Activated CD8-positive, alpha-beta memory T cell treated with anti-CD3 and anti-CD28 coated beads, Interleukin-2, amount 50 U/mL, for 4 hours (primary cell): ENCODE data around the gene MOB3B.

Experiments
- DNase-seq: peaks from one replicate; pipeline ENCODE4 v3.0.0-alpha.2; 2020

The MOB3B gene

GRCh38 chr9:27385606-27386322 is 143.8 kb downstream of the MOB3B start:
- no peak for DNase-seq

DNA sequence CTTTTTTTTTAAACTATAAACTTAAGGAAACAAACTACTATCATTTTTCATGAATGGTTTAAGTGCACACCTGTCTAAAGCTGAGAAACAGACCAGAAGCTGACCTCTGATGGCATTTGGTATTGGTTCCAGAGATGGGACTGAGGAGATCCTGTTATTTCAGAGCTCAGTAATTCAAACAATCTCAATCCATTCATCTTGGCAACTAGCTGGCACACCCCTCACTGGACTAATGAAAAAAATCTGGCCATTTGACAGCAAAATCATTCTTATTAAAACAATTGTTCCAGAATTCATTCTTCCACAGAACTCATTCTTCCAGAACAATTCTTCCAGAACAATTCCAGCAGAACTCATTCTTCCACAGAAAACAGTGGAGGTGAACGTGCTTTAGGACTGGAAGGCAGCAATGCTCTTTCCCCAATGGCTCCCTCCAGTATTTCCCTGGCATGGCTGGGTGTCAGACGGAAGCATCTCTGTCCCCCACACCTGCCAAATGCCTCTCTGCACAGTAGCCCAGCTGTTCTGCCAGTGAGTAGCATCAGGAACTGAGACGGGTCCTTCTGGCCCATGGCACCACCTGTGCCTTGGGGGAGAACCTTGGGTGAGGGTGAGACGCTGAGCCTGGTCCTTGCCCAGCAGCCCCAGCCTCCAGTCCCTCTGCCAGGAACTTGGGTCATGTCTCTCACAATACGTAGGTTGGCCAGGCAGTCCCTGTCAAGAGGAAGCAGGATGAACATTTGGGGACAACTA is 145.2 kb downstream of the MOB3B start:
- no peak for DNase-seq

DNA sequence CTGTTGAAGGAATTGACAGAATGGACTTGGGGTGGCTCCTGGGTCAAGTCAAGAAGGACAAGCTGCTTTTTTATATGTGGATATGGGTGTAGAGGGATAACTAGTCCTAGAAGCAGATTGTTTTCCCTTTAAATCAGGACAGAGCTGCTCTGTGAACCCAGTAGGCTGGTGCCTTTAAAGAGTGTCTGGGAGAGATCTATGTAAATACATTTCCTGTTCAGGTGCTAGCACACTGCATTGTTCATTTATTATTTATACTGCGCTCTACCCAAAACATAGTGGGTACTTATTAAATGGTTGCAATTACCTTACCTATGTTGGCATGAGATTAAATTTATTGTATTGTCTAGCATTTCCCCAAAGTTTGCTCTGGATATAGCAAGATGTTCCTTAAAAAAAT is 146.1 kb downstream of the MOB3B start:
- no peak for DNase-seq

GRCh38 chr9:27382975-27383374 is 146.6 kb downstream of the MOB3B start:
- no peak for DNase-seq

DNA sequence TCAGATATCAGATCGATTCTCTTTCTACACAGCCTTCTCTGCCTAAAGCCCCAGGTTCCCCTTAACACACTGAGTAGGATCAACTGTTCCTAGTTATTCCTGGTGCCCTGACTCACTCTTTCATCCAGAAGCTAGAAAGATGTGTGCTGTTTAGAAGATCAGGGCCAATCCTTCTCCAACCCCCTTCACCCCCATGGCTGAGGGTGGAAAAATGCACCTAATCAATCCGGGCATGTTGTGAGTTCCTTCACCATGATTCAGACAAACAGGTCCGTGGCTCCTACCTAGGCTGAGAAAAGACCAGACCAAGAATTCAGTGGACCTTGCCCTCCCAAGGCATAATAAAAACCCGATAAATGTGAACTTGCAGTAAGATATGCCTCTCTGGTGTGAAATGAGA is 147.3 kb downstream of the MOB3B start:
- no peak for DNase-seq

GRCh38 chr9:27379311-27380251 is 150.0 kb downstream of the MOB3B start:
- DNase-seq = no peak

- DNase-seq = no peak
These were observed 151.7 kb downstream of the MOB3B start for GRCh38 chr9:27377811-27378456.

DNA sequence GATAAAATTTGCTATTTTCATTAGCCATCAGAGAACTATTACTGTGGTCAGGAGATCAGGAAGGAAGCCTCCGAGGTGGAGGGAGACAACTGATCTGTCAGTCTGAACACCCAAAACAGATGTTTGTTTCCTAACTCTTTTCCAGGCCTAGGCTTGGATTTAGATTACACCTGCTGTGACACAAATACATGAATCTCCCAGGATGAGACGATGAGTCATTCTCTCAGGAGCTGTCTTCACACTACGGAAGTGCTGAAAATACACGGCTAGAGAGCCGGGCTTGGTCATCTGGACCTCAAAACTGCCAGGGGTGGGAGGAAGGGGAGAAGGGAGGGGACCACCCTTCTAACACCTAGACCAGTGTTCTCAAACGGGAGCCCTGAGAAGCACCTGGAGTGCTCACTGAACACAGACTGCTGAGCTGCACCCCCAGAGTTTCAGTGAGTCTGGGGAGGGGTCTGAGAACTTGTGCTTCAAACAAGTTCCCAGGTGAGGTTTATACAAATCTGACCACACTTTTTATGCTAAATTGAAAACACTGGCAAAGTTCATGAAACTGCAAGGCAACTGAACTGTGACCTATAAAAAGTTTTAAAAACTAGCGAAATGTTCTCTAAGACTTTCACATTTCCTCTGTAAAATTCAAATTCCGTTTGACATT is 152.3 kb downstream of the MOB3B start:
- DNase-seq = no peak

- DNase-seq = no peak
These were observed 155.8 kb downstream of the MOB3B start for GRCh38 chr9:27373851-27374250.

DNA sequence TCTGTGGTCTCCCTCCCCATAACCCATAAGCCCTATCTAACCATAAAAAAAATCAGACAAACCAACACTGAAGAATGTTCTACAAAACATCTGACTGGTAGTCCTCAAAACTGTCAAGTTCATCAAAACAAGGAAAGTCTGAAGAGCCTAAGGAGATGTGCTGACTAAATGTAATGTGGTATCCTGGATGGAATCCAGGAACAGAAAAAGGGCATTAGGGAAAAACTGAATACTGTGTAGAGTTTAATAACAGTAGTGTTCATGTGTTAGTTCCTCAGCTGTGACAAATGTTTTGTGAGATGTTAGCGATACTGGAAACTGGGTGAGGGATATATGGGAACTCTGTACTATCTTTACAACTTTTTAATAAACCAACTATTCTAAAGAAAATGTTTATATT is 157.0 kb downstream of the MOB3B start:
- DNase-seq = no peak

- no peak for DNase-seq
These were observed 158.2 kb downstream of the MOB3B start for GRCh38 chr9:27371382-27371781.

GRCh38 chr9:27369591-27369990 is 160.0 kb downstream of the MOB3B start:
- no peak for DNase-seq

GRCh38 chr9:27368316-27368985 is 161.2 kb downstream of the MOB3B start:
- DNase-seq = no peak

GRCh38 chr9:27367921-27368315 is 161.7 kb downstream of the MOB3B start:
- no peak for DNase-seq

- DNase-seq = no peak
These were observed 162.3 kb downstream of the MOB3B start for GRCh38 chr9:27367175-27367798.

- DNase-seq = no peak
These were observed 163.8 kb downstream of the MOB3B start for GRCh38 chr9:27365707-27366376.

- DNase-seq = no peak
These were observed 167.0 kb downstream of the MOB3B start for GRCh38 chr9:27362447-27363210.

DNA sequence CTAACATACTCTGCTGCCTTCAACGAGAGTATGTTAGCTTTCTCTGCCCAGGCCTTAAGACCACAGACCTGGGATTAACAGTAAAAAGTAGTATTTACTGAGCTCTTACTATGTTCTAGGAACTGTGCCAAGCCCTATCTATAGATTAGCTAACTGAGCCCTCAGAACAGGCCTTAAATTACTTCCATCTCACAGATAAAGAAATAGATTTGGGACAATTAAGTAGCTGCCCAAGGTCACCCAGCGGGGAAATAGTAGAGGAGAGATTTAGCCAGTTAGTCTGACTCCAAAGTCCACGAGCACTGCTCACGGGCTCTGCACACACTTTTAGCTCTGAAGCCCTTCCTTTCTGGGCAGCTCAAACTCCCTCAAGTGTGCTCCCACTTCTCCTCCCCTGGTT is 168.1 kb downstream of the MOB3B start:
- DNase-seq = no peak

DNA sequence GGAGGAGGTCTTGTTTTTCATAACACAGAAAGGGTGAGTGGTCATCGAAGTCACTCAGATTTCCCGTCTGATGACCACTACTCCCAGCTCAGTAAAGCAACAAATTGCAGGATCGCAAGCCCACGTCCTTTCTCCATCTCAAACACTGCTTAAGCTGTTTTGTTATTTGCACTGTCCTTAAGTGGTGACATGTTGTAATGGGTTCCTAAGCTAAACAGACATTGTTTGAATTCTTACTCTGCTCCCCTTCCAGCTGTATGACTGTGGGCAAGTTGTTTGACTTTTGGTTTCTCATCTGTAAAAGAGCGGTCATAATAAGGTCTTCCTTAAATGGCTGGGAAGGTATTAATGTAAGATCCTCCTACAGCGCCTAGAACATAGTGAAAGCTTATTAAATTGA is 169.9 kb downstream of the MOB3B start:
- no peak for DNase-seq

DNA sequence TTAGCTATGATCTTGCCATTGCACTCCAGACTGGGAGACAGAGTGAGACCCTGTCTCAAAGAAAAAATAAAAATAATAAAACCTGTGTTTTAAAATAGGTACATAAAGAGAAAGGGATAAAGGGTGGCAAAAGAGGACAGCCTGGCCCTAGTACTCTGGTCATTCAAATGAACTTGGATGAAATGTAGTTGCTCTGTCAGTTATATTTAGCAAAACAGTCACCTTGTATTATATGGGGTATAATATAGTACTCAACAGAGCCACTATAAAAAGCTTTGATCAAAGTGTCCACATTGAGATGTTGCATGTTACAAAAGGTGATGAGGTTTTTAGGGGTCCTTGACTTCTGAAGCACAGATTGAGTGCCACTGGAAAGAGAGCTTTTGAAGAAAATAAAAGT is 171.6 kb downstream of the MOB3B start:
- no peak for DNase-seq
